K562 (cell line): ENCODE measurements around the gene TRIO.

Experiments used
- EGR1 ChIP-seq: fragments of 450-650 bp; conservative IDR thresholded peaks from 2 replicates; pipeline ENCODE4 v1.6.1; 2017; ENCODE audit warnings: mild to moderate bottlenecking
- MAFK ChIP-seq: IDR thresholded peaks from 2 replicates; pipeline ENCODE4 v1.6.1; 2011; ENCODE audit warnings: low read length, improper control_type of control experiment
- POLR2A ChIP-seq: fragments of 450-650 bp; conservative IDR thresholded peaks from 2 replicates; pipeline ENCODE4 v1.6.1; 2016
- TF ChIP-seq, protein P1 (sequence below): sonication (generic); formaldehyde crosslinking; IDR thresholded peaks from 2 replicates; pipeline ENCODE4 v1.8.0; 2023; ENCODE audit warnings: mild to moderate bottlenecking, missing genetic modification reagents
- TF ChIP-seq, protein P2 (sequence below), 2 experiments: fragments of 450-650 bp; formaldehyde crosslinking in 1 of 2; IDR thresholded peaks; 2 replicates each; pipeline versions ENCODE4 v1.4.0 to v1.6.1; 2014 to 2020; ENCODE audit warnings: mild to moderate bottlenecking in 2 of 2, borderline replicate concordance in 1 of 2, low read depth in 1 of 2

DNA sequence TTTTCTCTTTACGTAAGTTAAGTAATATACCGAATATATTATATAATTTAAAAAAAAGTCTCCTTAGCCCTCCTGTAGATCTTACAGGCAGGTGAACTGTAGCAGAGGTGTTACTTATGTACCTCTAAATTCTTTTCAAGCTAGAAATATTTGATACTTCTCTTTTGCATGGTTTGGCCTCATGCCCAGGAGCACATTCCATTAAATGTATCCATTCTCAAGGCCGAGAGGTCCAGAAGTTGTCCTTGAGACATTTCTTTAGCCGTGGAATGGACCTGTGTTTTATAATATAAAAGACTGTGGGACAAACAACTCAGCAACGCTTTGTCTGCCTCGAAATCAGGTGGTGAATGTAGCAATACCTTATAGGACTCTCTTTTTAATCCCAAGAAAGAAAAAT, 184.5 kb downstream of the TRIO start:
- TF ChIP-seq, protein P1, sequence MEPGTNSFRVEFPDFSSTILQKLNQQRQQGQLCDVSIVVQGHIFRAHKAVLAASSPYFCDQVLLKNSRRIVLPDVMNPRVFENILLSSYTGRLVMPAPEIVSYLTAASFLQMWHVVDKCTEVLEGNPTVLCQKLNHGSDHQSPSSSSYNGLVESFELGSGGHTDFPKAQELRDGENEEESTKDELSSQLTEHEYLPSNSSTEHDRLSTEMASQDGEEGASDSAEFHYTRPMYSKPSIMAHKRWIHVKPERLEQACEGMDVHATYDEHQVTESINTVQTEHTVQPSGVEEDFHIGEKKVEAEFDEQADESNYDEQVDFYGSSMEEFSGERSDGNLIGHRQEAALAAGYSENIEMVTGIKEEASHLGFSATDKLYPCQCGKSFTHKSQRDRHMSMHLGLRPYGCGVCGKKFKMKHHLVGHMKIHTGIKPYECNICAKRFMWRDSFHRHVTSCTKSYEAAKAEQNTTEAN (CRISPR knock-in tag) = no peak
- TF ChIP-seq POLR2A (no peak), EGR1 (no peak), MAFK (no peak)
- TF ChIP-seq, protein P2, sequence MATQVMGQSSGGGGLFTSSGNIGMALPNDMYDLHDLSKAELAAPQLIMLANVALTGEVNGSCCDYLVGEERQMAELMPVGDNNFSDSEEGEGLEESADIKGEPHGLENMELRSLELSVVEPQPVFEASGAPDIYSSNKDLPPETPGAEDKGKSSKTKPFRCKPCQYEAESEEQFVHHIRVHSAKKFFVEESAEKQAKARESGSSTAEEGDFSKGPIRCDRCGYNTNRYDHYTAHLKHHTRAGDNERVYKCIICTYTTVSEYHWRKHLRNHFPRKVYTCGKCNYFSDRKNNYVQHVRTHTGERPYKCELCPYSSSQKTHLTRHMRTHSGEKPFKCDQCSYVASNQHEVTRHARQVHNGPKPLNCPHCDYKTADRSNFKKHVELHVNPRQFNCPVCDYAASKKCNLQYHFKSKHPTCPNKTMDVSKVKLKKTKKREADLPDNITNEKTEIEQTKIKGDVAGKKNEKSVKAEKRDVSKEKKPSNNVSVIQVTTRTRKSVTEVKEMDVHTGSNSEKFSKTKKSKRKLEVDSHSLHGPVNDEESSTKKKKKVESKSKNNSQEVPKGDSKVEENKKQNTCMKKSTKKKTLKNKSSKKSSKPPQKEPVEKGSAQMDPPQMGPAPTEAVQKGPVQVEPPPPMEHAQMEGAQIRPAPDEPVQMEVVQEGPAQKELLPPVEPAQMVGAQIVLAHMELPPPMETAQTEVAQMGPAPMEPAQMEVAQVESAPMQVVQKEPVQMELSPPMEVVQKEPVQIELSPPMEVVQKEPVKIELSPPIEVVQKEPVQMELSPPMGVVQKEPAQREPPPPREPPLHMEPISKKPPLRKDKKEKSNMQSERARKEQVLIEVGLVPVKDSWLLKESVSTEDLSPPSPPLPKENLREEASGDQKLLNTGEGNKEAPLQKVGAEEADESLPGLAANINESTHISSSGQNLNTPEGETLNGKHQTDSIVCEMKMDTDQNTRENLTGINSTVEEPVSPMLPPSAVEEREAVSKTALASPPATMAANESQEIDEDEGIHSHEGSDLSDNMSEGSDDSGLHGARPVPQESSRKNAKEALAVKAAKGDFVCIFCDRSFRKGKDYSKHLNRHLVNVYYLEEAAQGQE (IDR thresholded peaks at IDR 0.05; ENCODE audit: borderline replicate concordance) = no peak
- TF ChIP-seq, protein P2 (CRISPR knock-in tag; IDR thresholded peaks at IDR 0.05; ENCODE audit: low read depth) = no peak
